Mammary epithelial cell (primary cell): Measurements from ENCODE around the gene GPR158.

Experiments used
- CTCF ChIP-seq, 2 donors: IDR thresholded peaks in 1 of 2; conservative IDR thresholded peaks in 1 of 2; 2 replicates each; pipeline ENCODE4 v1.5.1; 2011 to 2012; ENCODE audit warnings: inconsistent platforms in 2 of 2, low read length in 2 of 2, mild to moderate bottlenecking in 2 of 2, control low read depth in 1 of 2, low read depth in 1 of 2; ENCODE audit not compliant: insufficient read depth in 1 of 2; ENCODE audit errors: extremely low read depth in 1 of 2
- EZH2 ChIP-seq: IDR thresholded peaks from 2 replicates; pipeline ENCODE4 v1.6.1; 2012; ENCODE audit warnings: low read length, inconsistent platforms, borderline replicate concordance

- TF ChIP-seq CTCF (conservative IDR thresholded peaks at IDR 0.05 in 1 of 2, IDR thresholded peaks at IDR 0.05 in 1 of 2; ENCODE audit: extremely low read depth in 1 of 2, insufficient read depth in 1 of 2, low read depth in 1 of 2, low read length in 2 of 2): no peak
- no peak for TF ChIP-seq EZH2
Measured at GRCh38 chr10:25130906-25131305, 43.9 kb upstream of the GPR158 start.
